ENCODE measurements around the gene U2SURP.

Gene U2SURP

GRCh38 chr3:143101792-143102381, 100.5 kb downstream of the U2SURP start:
- DNase-seq (ENCODE audit: low read depth) = no peak

DNA sequence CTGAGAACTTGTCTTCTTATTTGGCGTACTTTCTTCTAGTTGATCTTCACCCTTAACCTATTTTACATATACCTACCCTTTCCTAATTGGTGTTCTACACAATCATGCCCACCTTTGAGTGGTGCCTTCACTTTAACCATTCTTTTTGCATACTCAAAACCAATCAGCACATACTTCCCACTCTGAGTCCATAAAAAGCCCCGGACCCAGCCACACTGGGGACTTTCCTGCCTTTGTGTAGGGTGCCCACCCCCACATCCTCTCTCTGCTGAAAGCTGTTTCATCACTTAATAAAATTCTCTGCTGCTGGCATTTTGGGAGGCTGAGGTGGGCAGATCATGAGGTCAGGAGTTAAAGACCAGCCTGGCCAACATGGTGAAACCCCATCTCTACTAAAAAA, 102.3 kb downstream of the U2SURP start:
- no peak for DNase-seq (ENCODE audit: low read depth)

DNA sequence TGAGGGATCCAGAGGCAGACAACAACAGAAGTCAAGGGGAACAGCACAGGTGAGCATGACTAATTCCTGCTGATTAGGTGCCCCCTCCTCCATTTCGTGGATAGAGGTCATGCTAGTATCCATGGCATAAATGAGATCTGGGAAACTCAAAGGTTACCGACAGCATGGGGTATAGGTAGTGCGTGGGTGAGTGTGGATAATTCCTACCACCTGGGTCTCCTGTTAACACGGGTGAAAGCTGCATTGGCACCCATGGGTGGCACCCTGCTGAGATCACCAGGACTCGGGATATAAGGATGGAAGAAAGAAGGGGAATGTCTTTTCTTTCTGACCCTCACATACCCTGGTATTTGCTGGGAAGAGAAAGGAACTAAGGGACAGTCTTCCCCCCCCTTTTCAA, 103.8 kb downstream of the U2SURP start:
- DNase-seq (ENCODE audit: low read depth) = no peak

DNA sequence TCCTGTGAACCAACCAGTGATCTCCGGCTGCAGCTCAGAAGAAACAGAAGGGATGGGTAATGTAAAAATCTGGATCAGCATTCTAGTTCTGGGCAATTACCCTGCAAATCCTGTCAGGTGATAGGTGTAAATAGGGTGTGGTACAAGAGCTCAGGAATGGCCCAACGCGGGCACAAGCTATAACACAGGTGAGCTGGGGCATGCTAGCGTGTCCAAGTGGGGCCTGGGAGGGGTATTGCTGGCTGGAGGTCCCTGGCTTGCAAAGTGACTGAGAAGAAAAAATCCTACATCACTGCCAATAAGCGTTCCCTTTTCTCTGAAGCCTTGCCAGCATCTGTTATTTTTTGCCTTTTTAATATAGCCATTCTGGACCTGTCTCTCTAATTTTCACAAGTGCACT, 108.5 kb downstream of the U2SURP start:
- DNase-seq (ENCODE audit: low read depth) = no peak
